ENCODE measurements around the gene ATR.

The ATR gene

GRCh38 chr3:142509079-142509478, 69.5 kb downstream of the ATR start:
- Histone ChIP-seq H3K27ac (no peak overlapping the region), H3K36me3 (ENCODE audit: insufficient read depth) (peaks cover 7% of the 10 kb centered on the region; the same call in 1 of the 2 replicates), H2AFZ (ENCODE audit: low read depth) (no peak overlapping the region), H4K20me1 (ENCODE audit: insufficient read depth) (no peaks in the 10 kb centered on the region), H3K4me2 (no peak overlapping the region), H3K79me2 (ENCODE audit: insufficient read depth, low read depth) (no peaks in the 10 kb centered on the region), H3K4me1 (ENCODE audit: low read depth, poor library complexity, severe bottlenecking) (no peaks in the 10 kb centered on the region), H3K9ac (no peak overlapping the region), H3K4me3 (IDR thresholded peaks at IDR 0.05; ENCODE audit: insufficient read depth, low read depth, low read length) (no peak overlapping the region), H3K27me3 (ENCODE audit: insufficient read depth, low read depth) (no peaks in the 10 kb centered on the region)
- no peak for TF ChIP-seq CTCF (conservative IDR thresholded peaks at IDR 0.05; ENCODE audit: low read depth, low read length)

GRCh38 chr3:142507241-142507640, 71.3 kb downstream of the ATR start:
- Histone ChIP-seq H3K9ac (no peak overlapping the region), H3K36me3 (ENCODE audit: insufficient read depth) (peaks cover 7% of the 10 kb centered on the region; the same call in 1 of the 2 replicates), H3K4me3 (IDR thresholded peaks at IDR 0.05; ENCODE audit: insufficient read depth, low read depth, low read length) (no peak overlapping the region), H3K79me2 (ENCODE audit: insufficient read depth, low read depth) (no peaks in the 10 kb centered on the region), H4K20me1 (ENCODE audit: insufficient read depth) (no peaks in the 10 kb centered on the region), H3K4me1 (ENCODE audit: low read depth, poor library complexity, severe bottlenecking) (no peaks in the 10 kb centered on the region), H2AFZ (ENCODE audit: low read depth) (no peak overlapping the region), H3K4me2 (no peak overlapping the region), H3K27ac (no peak overlapping the region), H3K27me3 (ENCODE audit: insufficient read depth, low read depth) (no peaks in the 10 kb centered on the region)
- TF ChIP-seq CTCF (conservative IDR thresholded peaks at IDR 0.05; ENCODE audit: low read depth, low read length), result no peak

GRCh38 chr3:142502187-142502985, 76.1 kb downstream of the ATR start:
- no peak overlapping the region for H3K9ac ChIP-seq
- H3K27me3 ChIP-seq (ENCODE audit: insufficient read depth, low read depth), result no peaks in the 10 kb centered on the region
- no peak overlapping the region for H2AFZ ChIP-seq (ENCODE audit: low read depth)
- TF ChIP-seq CTCF (conservative IDR thresholded peaks at IDR 0.05; ENCODE audit: low read depth, low read length), result no peak
- no peaks in the 10 kb centered on the region for H3K79me2 ChIP-seq (ENCODE audit: insufficient read depth, low read depth)
- no peak overlapping the region for H3K4me3 ChIP-seq (IDR thresholded peaks at IDR 0.05; ENCODE audit: insufficient read depth, low read depth, low read length)
- H3K36me3 ChIP-seq (ENCODE audit: insufficient read depth), result peaks cover 13% of the 10 kb centered on the region; the same call in 1 of the 2 replicates
- peaks cover 4% of the 10 kb centered on the region for H3K4me1 ChIP-seq (ENCODE audit: low read depth, poor library complexity, severe bottlenecking)
- H4K20me1 ChIP-seq (ENCODE audit: insufficient read depth), result no peaks in the 10 kb centered on the region
- H3K4me2 ChIP-seq, result no peak overlapping the region
- H3K27ac ChIP-seq, result no peak overlapping the region

GRCh38 chr3:142501004-142501926, 77.3 kb downstream of the ATR start:
- Histone ChIP-seq H3K4me3 (IDR thresholded peaks at IDR 0.05; ENCODE audit: insufficient read depth, low read depth, low read length) (no peak overlapping the region), H3K79me2 (ENCODE audit: insufficient read depth, low read depth) (no peaks in the 10 kb centered on the region)

More at GRCh38 chr3:142501004-142501926, 77.3 kb downstream of the ATR start:
- H4K20me1 ChIP-seq (ENCODE audit: insufficient read depth), result no peaks in the 10 kb centered on the region
- no peak for TF ChIP-seq CTCF (conservative IDR thresholded peaks at IDR 0.05; ENCODE audit: low read depth, low read length)
- H3K36me3 ChIP-seq (ENCODE audit: insufficient read depth), result peaks cover 13% of the 10 kb centered on the region; the same call in 1 of the 2 replicates
- H3K4me1 ChIP-seq (ENCODE audit: low read depth, poor library complexity, severe bottlenecking), result peaks cover 4% of the 10 kb centered on the region
- H2AFZ ChIP-seq (ENCODE audit: low read depth), result no peak overlapping the region
- H3K9ac ChIP-seq, result no peak overlapping the region
- H3K27ac ChIP-seq, result no peak overlapping the region
- H3K4me2 ChIP-seq, result no peak overlapping the region
- no peaks in the 10 kb centered on the region for H3K27me3 ChIP-seq (ENCODE audit: insufficient read depth, low read depth)

Data from KMS-11 (cell line).